OCI-LY7 (cell line): Measurements from ENCODE around the gene ADISSP.

Source experiments
- CTCF ChIP-seq: fragments of 200-600 bp; sonication (generic); conservative IDR thresholded peaks from 2 replicates; pipeline ENCODE4 v1.5.1; 2014; ENCODE audit warnings: mild to moderate bottlenecking, antibody characterized with exemption, low read length, moderate library complexity, mixed read lengths
- EZH2phosphoT487 ChIP-seq: fragments of 200-600 bp; sonication (generic); IDR thresholded peaks from 2 replicates; pipeline ENCODE4 v1.6.1; 2018; ENCODE audit warnings: low read depth, borderline replicate concordance, mild to moderate bottlenecking, mixed run types, antibody characterized with exemption, low read length, moderate library complexity, mixed read lengths

- no peak for TF ChIP-seq CTCF
- TF ChIP-seq EZH2phosphoT487: no peak
These were observed 53.5 kb downstream of the ADISSP start for GRCh38 chr20:3714092-3714491.
